Islet of Langerhans (tissue), 1 donor: ENCODE data around the gene ARHGAP6.

Experiments
- FAIRE-seq: peaks from one replicate; lab custom pipeline; 2011; peaks lifted over from hg19 to GRCh38; lab: Jason Lieb, UNC

Gene ARHGAP6

DNA sequence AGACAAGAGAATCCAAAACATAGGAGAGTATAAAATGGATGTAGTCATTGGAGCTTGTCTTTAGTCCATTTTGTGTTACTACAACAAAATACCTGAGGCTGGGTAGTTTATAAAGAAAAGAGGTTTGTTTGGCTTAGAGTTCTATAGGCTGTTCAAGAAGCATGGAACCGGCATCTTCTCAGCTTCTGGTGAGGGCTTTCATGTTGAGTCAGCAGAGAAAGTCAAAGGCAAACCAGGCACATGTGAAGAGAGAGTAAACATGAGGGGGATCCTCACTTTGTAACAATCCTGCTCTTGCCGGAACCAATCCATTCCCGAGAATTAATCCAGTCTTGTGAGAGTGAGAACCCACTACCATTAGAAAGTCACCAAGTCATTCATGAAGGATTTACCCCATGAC, 562.7 kb downstream of the ARHGAP6 start:
- FAIRE-seq: no peak

DNA sequence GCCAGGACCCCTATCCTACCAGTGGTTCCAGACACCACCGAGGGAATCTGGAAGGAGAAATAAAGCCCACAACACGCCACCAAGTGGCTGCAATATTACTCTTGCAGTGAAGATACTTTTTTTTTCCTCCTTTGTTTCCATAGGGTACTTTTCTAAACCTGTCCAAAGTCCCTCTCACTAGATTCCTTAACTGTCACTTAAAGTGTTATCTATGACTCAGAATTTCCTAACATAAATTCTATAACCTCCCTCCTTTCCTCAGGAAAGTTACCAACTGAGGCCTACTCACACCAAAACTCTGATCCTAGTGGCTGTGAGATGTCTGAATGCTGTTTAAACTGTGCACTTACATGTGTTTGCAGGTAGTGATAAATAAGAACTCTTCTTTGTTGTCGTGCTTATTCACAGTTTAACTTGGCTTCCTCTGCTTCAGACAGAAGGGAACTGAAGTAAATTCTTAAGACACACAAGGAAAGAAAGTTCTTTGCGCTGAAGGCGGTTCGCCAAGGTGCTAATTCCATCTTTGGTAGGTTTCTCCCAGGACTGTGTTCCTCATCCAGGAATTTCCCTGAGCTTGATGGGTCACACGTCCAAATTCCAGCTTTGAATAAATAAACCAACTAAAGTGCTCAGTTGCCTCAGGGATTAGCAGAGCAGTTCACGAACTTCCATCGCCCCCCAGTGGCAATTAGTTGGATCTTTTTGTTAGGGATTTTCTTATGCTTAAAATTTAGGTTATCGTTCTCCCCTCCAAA, 565.3 kb downstream of the ARHGAP6 start:
- no peak for FAIRE-seq

GRCh38 chrX:11099465-11099864, 566.3 kb downstream of the ARHGAP6 start:
- FAIRE-seq: no peak

- FAIRE-seq: no peak
Measured at GRCh38 chrX:11097933-11098332, 567.8 kb downstream of the ARHGAP6 start.

DNA sequence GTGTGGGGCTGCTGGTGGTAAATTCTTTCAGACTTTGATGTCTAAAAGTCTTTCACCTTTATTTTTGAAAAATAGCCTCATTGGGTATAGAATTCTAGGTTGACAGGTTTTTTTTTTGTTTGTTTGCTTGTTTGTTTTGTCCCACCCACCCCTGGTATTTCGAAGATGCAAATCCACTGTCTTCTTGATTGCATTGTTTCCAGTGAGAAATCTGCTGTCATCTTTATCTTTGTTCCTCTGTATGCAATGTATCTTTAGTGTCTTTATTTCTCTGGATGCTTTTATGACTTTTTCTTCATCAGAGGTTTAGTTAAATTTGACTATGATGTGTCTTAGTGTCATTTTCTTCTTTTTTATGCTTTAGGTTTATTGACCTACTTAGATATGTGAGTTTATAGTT, 575.9 kb downstream of the ARHGAP6 start:
- no peak for FAIRE-seq
